ENCODE data around the gene UST. TPM values are rescaled to one million over a fixed set of nuclear protein-coding genes. Genes with fewer than 3 reads are reported as not detected.

The UST gene
- total RNA-seq, 2 experiments from 2014 or later = 1.4 to 4.1 TPM

DNA sequence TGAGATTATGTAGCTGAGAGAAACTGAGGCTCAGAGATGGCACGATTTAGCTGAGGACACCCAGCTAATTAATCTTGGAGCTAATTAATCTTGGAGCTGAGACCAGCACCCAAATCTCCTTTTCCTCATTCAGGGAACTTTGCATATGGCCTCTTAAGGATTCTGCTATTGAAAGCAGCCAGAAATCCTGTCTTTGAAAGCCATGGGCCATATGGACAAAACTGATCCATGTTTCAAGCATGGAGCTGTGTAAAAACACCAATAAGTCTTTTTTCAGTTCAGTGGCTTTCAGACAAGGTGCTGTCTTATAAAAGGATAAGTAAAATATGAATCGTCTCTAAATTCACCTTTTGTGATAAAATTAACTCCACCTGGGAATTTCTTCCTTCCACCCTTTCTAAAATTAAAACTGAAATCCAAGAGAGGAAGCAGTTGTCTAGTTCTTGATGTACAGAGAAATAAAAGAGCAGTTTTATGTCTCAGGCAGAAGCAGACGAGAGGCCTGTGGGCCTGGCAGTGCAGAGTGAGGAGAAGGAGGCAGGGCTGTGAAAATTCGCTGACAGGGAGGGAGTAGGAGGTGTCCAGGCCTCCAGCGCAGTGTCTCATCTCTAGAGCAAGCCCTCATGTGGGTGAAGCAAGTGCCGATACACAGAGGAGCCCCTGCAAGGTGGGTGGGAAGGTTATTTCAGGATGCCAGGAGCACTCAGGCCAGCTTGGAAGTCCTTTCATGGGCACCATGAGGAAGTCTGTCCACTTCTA, 266.9 kb downstream of the UST start:
- Histone ChIP-seq H3K9me3 (ENCODE audit: low read length) (no peaks in the 10 kb centered on the region), H3K4me1 (ENCODE audit: insufficient read depth, low read length, poor library complexity, severe bottlenecking) (no peaks in the 10 kb centered on the region), H3K9me2 (ENCODE audit: insufficient read depth, low read length) (no peaks in the 10 kb centered on the region), H4K20me1 (ENCODE audit: insufficient read depth, low read length) (no peaks in the 10 kb centered on the region), H2AFZ (ENCODE audit: low read length) (no peak overlapping the region), H3K4me3 (ENCODE audit: low read depth, low read length, poor library complexity, severe bottlenecking) (no peak overlapping the region), H3K4me2 (ENCODE audit: low read length) (no peak overlapping the region), H3K79me2 (ENCODE audit: insufficient read depth, low read depth, low read length) (no peaks in the 10 kb centered on the region), H3K27ac (ENCODE audit: low read depth, low read length, poor library complexity, severe bottlenecking) (no peak overlapping the region), H3K36me3 (ENCODE audit: insufficient read depth, low read length) (no peaks in the 10 kb centered on the region)
- no TSS peak for BruUV-seq (replicated peaks)
- intact Hi-C loops (cut with micrococcal nuclease; ENCODE audit: unreplicated experiment) = no loop called here
- CTCF ChIA-PET (ENCODE audit: unreplicated experiment) = no interaction called here
- TF ChIP-seq EZH2phosphoT487 (IDR thresholded peaks at IDR 0.05; ENCODE audit: borderline replicate concordance, low read depth, low read length) = no peak
- no peak for DNase-seq (ENCODE audit: low spot score)
- POLR2A ChIA-PET = interaction anchor here (0.5 to 1.6 kb wide), 4 partner anchors 9 to 41 kb away, joined by 3 to 4 read pairs (median 4); no protein-coding TSS in a partner anchor

DNA sequence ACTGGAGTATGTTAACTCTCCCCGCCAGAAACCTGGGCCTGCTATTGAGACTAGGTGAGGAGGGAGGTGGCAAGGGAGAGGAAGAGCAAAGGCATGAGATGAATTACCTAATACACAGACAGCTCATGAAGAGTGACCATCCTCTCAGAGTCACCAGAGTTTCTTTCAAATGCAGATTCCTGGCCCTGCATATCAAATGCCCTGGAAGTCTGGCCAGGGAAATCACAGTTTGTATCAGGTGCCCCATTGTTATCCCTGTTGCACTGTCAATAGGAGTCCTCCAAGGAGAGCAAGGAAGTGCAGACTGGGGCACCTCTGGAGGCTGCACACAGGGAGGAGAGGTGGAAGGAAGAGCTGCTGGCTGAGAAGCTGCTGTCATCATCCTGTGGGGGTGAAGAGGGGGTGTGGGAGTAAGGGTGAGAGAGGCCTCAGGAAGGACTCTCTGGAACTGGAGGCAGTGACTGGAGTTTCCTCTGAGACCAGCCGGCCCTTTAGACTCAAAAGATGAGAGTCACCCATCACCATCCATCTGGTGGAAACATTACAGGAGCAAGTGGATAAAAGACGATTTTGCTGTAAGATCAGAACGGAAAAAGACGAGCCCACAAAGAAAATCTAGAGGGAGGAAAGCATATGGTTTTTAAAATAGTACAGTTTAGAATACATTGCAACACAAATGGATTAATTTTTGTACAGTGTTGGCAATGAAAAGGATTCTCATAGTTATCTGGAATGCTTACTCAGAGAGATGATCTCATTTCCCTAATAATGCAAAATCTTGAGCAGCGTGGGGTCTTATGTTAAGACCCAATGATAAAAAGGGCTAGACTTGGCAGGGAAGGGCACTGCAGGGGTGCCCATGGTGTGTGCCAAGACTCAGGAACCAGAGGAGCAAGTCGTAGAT, 268.1 kb downstream of the UST start:
- no peaks in the 10 kb centered on the region for H3K4me1 ChIP-seq (ENCODE audit: insufficient read depth, low read length, poor library complexity, severe bottlenecking)
- POLR2A ChIA-PET = interaction anchor here (0.8 kb wide), 1 partner anchor 11 kb away, joined by 5 read pairs; no protein-coding TSS in a partner anchor
- no peaks in the 10 kb centered on the region for H3K79me2 ChIP-seq (ENCODE audit: insufficient read depth, low read depth, low read length)
- no peak overlapping the region for H2AFZ ChIP-seq (ENCODE audit: low read length)
- CTCF ChIA-PET (ENCODE audit: unreplicated experiment) = no interaction called here
- H4K20me1 ChIP-seq (ENCODE audit: insufficient read depth, low read length) = no peaks in the 10 kb centered on the region
- H3K4me3 ChIP-seq (ENCODE audit: low read depth, low read length, poor library complexity, severe bottlenecking) = no peak overlapping the region
- no peaks in the 10 kb centered on the region for H3K9me2 ChIP-seq (ENCODE audit: insufficient read depth, low read length)
- H3K4me2 ChIP-seq (ENCODE audit: low read length) = no peak overlapping the region
- no peak overlapping the region for H3K27ac ChIP-seq (ENCODE audit: low read depth, low read length, poor library complexity, severe bottlenecking)
- no peaks in the 10 kb centered on the region for H3K9me3 ChIP-seq (ENCODE audit: low read length)
- no peak for DNase-seq (ENCODE audit: low spot score)
- BruUV-seq (replicated peaks) = no TSS peak
- intact Hi-C loops (cut with micrococcal nuclease; ENCODE audit: unreplicated experiment) = no loop called here
- TF ChIP-seq EZH2phosphoT487 (IDR thresholded peaks at IDR 0.05; ENCODE audit: borderline replicate concordance, low read depth, low read length) = no peak
- TF ChIP-seq, protein P1, sequence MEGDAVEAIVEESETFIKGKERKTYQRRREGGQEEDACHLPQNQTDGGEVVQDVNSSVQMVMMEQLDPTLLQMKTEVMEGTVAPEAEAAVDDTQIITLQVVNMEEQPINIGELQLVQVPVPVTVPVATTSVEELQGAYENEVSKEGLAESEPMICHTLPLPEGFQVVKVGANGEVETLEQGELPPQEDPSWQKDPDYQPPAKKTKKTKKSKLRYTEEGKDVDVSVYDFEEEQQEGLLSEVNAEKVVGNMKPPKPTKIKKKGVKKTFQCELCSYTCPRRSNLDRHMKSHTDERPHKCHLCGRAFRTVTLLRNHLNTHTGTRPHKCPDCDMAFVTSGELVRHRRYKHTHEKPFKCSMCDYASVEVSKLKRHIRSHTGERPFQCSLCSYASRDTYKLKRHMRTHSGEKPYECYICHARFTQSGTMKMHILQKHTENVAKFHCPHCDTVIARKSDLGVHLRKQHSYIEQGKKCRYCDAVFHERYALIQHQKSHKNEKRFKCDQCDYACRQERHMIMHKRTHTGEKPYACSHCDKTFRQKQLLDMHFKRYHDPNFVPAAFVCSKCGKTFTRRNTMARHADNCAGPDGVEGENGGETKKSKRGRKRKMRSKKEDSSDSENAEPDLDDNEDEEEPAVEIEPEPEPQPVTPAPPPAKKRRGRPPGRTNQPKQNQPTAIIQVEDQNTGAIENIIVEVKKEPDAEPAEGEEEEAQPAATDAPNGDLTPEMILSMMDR (conservative IDR thresholded peaks at IDR 0.05; ENCODE audit: low read length) = no peak
- H3K36me3 ChIP-seq (ENCODE audit: insufficient read depth, low read length) = no peaks in the 10 kb centered on the region

GRCh38 chr6:149015535-149016525, 269.0 kb downstream of the UST start:
- H2AFZ ChIP-seq (ENCODE audit: low read length) = no peak overlapping the region
- TF ChIP-seq, protein P1 (conservative IDR thresholded peaks at IDR 0.05; ENCODE audit: low read length) = no peak
- TF ChIP-seq EZH2phosphoT487 (IDR thresholded peaks at IDR 0.05; ENCODE audit: borderline replicate concordance, low read depth, low read length) = no peak
- H3K27ac ChIP-seq (ENCODE audit: low read depth, low read length, poor library complexity, severe bottlenecking) = no peak overlapping the region
- BruUV-seq (replicated peaks) = no TSS peak
- H3K4me1 ChIP-seq (ENCODE audit: insufficient read depth, low read length, poor library complexity, severe bottlenecking) = no peaks in the 10 kb centered on the region
- H3K36me3 ChIP-seq (ENCODE audit: insufficient read depth, low read length) = no peaks in the 10 kb centered on the region
- H4K20me1 ChIP-seq (ENCODE audit: insufficient read depth, low read length) = no peaks in the 10 kb centered on the region
- no peaks in the 10 kb centered on the region for H3K9me2 ChIP-seq (ENCODE audit: insufficient read depth, low read length)
- no peak overlapping the region for H3K4me2 ChIP-seq (ENCODE audit: low read length)
- CTCF ChIA-PET (ENCODE audit: unreplicated experiment) = no interaction called here
- no peak for DNase-seq (ENCODE audit: low spot score)
- no peaks in the 10 kb centered on the region for H3K79me2 ChIP-seq (ENCODE audit: insufficient read depth, low read depth, low read length)
- no peak overlapping the region for H3K4me3 ChIP-seq (ENCODE audit: low read depth, low read length, poor library complexity, severe bottlenecking)
- intact Hi-C loops (cut with micrococcal nuclease; ENCODE audit: unreplicated experiment) = no loop called here
- POLR2A ChIA-PET = no interaction called here
- no peaks in the 10 kb centered on the region for H3K9me3 ChIP-seq (ENCODE audit: low read length)

All from OCI-LY7 (cell line).